ENCODE results near the gene SLC37A1.

The SLC37A1 gene

GRCh38 chr21:42532466-42533181 is 19.0 kb downstream of the SLC37A1 start:
- no peak for DNase-seq

GRCh38 chr21:42533306-42533962 is 19.8 kb downstream of the SLC37A1 start:
- DNase-seq = no peak

GRCh38 chr21:42533963-42534355 is 20.3 kb downstream of the SLC37A1 start:
- no peak for DNase-seq

- DNase-seq = no peak
Measured at GRCh38 chr21:42534421-42535378, 21.0 kb downstream of the SLC37A1 start.

- no peak for DNase-seq
Measured at GRCh38 chr21:42535602-42536171, 22.0 kb downstream of the SLC37A1 start.

GRCh38 chr21:42536601-42537000 is 22.9 kb downstream of the SLC37A1 start:
- no peak for DNase-seq

- DNase-seq = no peak
Measured at GRCh38 chr21:42537106-42537742, 23.6 kb downstream of the SLC37A1 start.

GRCh38 chr21:42538479-42539275 is 25.0 kb downstream of the SLC37A1 start:
- no peak for DNase-seq

- no peak for DNase-seq
Measured at GRCh38 chr21:42539342-42539741, 25.7 kb downstream of the SLC37A1 start.

GRCh38 chr21:42539931-42540343 is 26.3 kb downstream of the SLC37A1 start:
- DNase-seq = no peak

GRCh38 chr21:42540396-42540795 is 26.7 kb downstream of the SLC37A1 start:
- no peak for DNase-seq

GRCh38 chr21:42541174-42541573 is 27.5 kb downstream of the SLC37A1 start:
- DNase-seq = no peak

GRCh38 chr21:42541618-42542017 is 28.0 kb downstream of the SLC37A1 start:
- DNase-seq = no peak

- no peak for DNase-seq
Measured at GRCh38 chr21:42542196-42542595, 28.5 kb downstream of the SLC37A1 start.

GRCh38 chr21:42542596-42542995 is 28.9 kb downstream of the SLC37A1 start:
- DNase-seq = no peak

- no peak for DNase-seq
Measured at GRCh38 chr21:42543106-42543847, 29.6 kb downstream of the SLC37A1 start.

- no peak for DNase-seq
Measured at GRCh38 chr21:42544544-42544943, 30.9 kb downstream of the SLC37A1 start.

GRCh38 chr21:42545317-42545716 is 31.7 kb downstream of the SLC37A1 start:
- DNase-seq = no peak

GRCh38 chr21:42545745-42546144 is 32.1 kb downstream of the SLC37A1 start:
- no peak for DNase-seq

GRCh38 chr21:42546433-42546832 is 32.8 kb downstream of the SLC37A1 start:
- DNase-seq = no peak

Data from NCI-H524 treated with DMSO at 0.1 percent for 48 hours (cell line).